B cell (primary cell): ENCODE data around the gene HTRA1. TPM values are rescaled to one million over a fixed set of nuclear protein-coding genes. Genes with fewer than 3 reads are reported as not detected.

Experiments used
- ATAC-seq: fragments of 200-7000 bp; cut with Tn5 transposase; one replicate; pipeline ENCODE4 v1.10.0; 2021; ENCODE audit warnings: low read depth, mild to moderate bottlenecking, moderate number of reproducible peaks, moderate library complexity
- CTCF ChIA-PET: fragments of 350-600 bp; sonication (Branson Sonifier 250); formaldehyde crosslinking; loops from one replicate; lab custom pipeline; 2021; ENCODE audit warnings: antibody characterized with exemption, inconsistent platforms; lab: Charles Lee
- POLR2A ChIA-PET: fragments of 350-600 bp; sonication (Branson Sonifier 250); formaldehyde crosslinking; loops from one replicate; lab custom pipeline; 2021; ENCODE audit warnings: antibody characterized with exemption; lab: Charles Lee
- DNase-seq: peaks from one replicate; pipeline ENCODE4 v3.0.0; 2013
- H2AFZ ChIP-seq: 2 replicates; pipeline ENCODE4 v1.6.1; 2012; ENCODE audit warnings: mild to moderate bottlenecking, low read depth, low read length; ENCODE audit not compliant: insufficient read depth, poor library complexity, severe bottlenecking
- H3K27ac ChIP-seq, 2 donors: 1 replicate in 1 of 2; 2 replicates in 1 of 2; pipeline ENCODE4 v1.5.1; 2012 to 2013; ENCODE audit warnings: low read length in 2 of 2, mild to moderate bottlenecking in 2 of 2, moderate library complexity in 1 of 2
- H3K27me3 ChIP-seq, 4 experiments: fragments of 200-600 bp in 1 of 4; sonication (generic) in 1 of 4; replicated peaks in 1 of 4; 1 replicate in 2 of 4; 2 replicates in 2 of 4; pipeline versions ENCODE4 v1.6.1 to v1.7.0; 2013 to 2016; ENCODE audit warnings: low read length in 3 of 4, mild to moderate bottlenecking in 2 of 4, mixed read lengths in 1 of 4, moderate library complexity in 1 of 4; ENCODE audit not compliant: insufficient read depth in 4 of 4, control insufficient read depth in 3 of 4; ENCODE audit errors: control extremely low read depth in 1 of 4
- H3K36me3 ChIP-seq, 2 experiments: replicated peaks in 1 of 2; 1 replicate in 1 of 2; 2 replicates in 1 of 2; pipeline versions ENCODE4 v1.6.1 to v1.7.1; 2013; ENCODE audit warnings: low read length in 1 of 2; ENCODE audit not compliant: insufficient read depth in 2 of 2, control insufficient read depth in 1 of 2; ENCODE audit errors: control extremely low read depth in 1 of 2, extremely low read depth in 1 of 2
- H3K4me1 ChIP-seq, 2 donors: fragments of 200-600 bp in 1 of 2; sonication (generic) in 1 of 2; 1 replicate in 1 of 2; 2 replicates in 1 of 2; pipeline versions ENCODE4 v1.5.1 to v1.6.1; 2013 to 2017; ENCODE audit warnings: low read length in 2 of 2; ENCODE audit not compliant: control insufficient read depth in 2 of 2, insufficient read depth in 2 of 2
- H3K4me2 ChIP-seq: replicated peaks from 2 replicates; pipeline ENCODE3; 2012; ENCODE audit warnings: mild to moderate bottlenecking, low read depth, low read length; ENCODE audit not compliant: poor library complexity, severe bottlenecking
- H3K4me3 ChIP-seq, 5 experiments: fragments of 200-600 bp in 1 of 5; sonication (generic) in 1 of 5; 1 replicate in 3 of 5; 2 replicates in 2 of 5; pipeline versions ENCODE4 v1.5.1 to v1.7.0; 2011 to 2016; ENCODE audit warnings: low read length in 4 of 5, mild to moderate bottlenecking in 4 of 5, low read depth in 2 of 5, control low read depth in 1 of 5, moderate library complexity in 1 of 5; ENCODE audit not compliant: insufficient read depth in 1 of 5; ENCODE audit errors: control extremely low read depth in 1 of 5, extremely low read depth in 1 of 5
- H3K79me2 ChIP-seq: fragments of 200-600 bp; sonication (generic); one replicate; pipeline ENCODE4 v1.6.0; 2016; ENCODE audit warnings: low read length; ENCODE audit not compliant: control insufficient read depth, insufficient read depth
- H3K9ac ChIP-seq: fragments of 200-600 bp; sonication (generic); 2 replicates; pipeline ENCODE4 v1.6.1; 2017; ENCODE audit warnings: mild to moderate bottlenecking, low read length, moderate library complexity
- H3K9me3 ChIP-seq, 3 donors: one replicate each; pipeline versions ENCODE4 v1.6.1 to v1.7.1; 2013; ENCODE audit warnings: low read length in 2 of 3; ENCODE audit not compliant: control insufficient read depth in 2 of 3, insufficient read depth in 1 of 3; ENCODE audit errors: control extremely low read depth in 1 of 3
- H4K20me1 ChIP-seq: 2 replicates; pipeline ENCODE4 v1.6.0; 2012; ENCODE audit warnings: mild to moderate bottlenecking, low read length; ENCODE audit not compliant: insufficient read depth, control insufficient read depth, poor library complexity, severe bottlenecking
- H3K27ac Mint-ChIP-seq: one replicate; pipeline ENCODE4 v1.8.0; 2021; ENCODE audit warnings: mixed read lengths
- H3K27me3 Mint-ChIP-seq: one replicate; pipeline ENCODE4 v1.8.0; 2021; ENCODE audit warnings: mixed read lengths
- H3K4me1 Mint-ChIP-seq: one replicate; pipeline ENCODE4 v1.8.0; 2021; ENCODE audit warnings: mixed read lengths
- H3K4me3 Mint-ChIP-seq: one replicate; pipeline ENCODE4 v1.8.0; 2021; ENCODE audit warnings: mixed read lengths
- H3K9me3 Mint-ChIP-seq: one replicate; pipeline ENCODE4 v1.8.0; 2022; ENCODE audit warnings: mixed read lengths; ENCODE audit not compliant: insufficient read depth
- EZH2 ChIP-seq: IDR thresholded peaks from 2 replicates; pipeline ENCODE4 v1.6.1; 2012; ENCODE audit warnings: borderline replicate concordance, low read depth, mild to moderate bottlenecking, moderate library complexity, low read length; ENCODE audit not compliant: insufficient read depth, poor library complexity, severe bottlenecking
- WGBS: methylation state at CpG from one replicate; pipeline ENCODE4 v1.1.5; 2013; ENCODE audit warnings: missing lambda C conversion rate; ENCODE audit not compliant: insufficient coverage; 5-methylcytosine and 5-hydroxymethylcytosine counted together
- intact Hi-C: fragments of 100-400 bp; cut with micrococcal nuclease; formaldehyde crosslinking; loops from one replicate; pipeline ENCODE4 v1.10.0; 2022
- polyA plus RNA-seq: library from polyadenylated mRNA; depleted of rRNA; stranded (reverse); fragments of >200 nt; gene quantifications from 2 replicates; pipeline ENCODE4 v1.2.3, GENCODE V29; 2012
- total RNA-seq, 2 donors: library from RNA; stranded (reverse); fragments of 120-200 nt in 1 of 2; gene quantifications; 1 replicate in 1 of 2; 2 replicates in 1 of 2; pipeline versions ENCODE4 v1.2.3 to v1.2.4, GENCODE V29; 2013 to 2022
- TF ChIP-seq, protein P1 (sequence below): fragments of 200-600 bp; IDR thresholded peaks from one replicate; pipeline ENCODE4 v1.8.0; 2022; ENCODE audit warnings: antibody characterized with exemption, mild to moderate bottlenecking

HTRA1 gene
- total and polyA plus RNA-seq, 2 donors (not counting 1 experiment from before 2014, with no cell fraction given): not detected

DNA sequence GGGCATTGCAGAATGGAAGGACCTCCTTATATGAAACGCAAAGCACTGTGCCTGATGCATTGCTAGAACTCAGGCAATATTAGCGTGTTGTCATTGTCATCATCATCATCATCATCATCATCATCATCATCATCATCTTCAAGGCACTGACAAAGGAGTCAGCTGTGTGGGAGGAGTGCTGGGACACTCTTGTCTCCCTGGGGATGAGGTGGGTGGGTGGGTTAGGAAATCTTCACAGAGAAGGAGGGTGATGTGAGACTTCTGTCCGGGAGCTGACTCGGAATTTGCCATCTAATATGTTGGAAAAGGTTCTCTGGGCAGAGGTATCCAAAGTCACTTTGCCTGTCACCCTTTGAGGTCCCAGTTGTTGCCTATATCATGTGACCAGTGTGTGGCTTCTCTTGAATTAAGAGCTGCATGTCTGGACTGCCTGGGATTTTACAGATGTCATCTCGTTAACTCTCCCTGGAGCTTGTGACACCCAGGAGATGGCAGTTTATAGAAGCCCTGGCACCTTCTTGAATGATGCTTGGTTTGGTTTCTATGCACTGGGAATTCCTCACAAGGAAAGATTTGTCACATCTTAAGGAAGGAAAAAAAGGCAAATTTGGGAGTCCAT is 7.1 kb downstream of the HTRA1 start:
- ATAC-seq (no peak), DNase-seq (no peak)
- no peaks in the 10 kb centered on the region for H3K9me3 Mint-ChIP-seq
- no peak overlapping the region for H3K27ac Mint-ChIP-seq
- no peak for TF ChIP-seq EZH2
- H3K9me3 ChIP-seq: no peaks in the 10 kb centered on the region
- 87% methylated on average over 3 of the region's 5 CpGs for WGBS
- no peaks in the 10 kb centered on the region for H3K4me1 ChIP-seq
- H4K20me1 ChIP-seq: no peaks in the 10 kb centered on the region
- POLR2A ChIA-PET: no interaction called here
- intact Hi-C loops: no loop called here
- no peak overlapping the region for H2AFZ ChIP-seq
- H3K4me1 Mint-ChIP-seq: peaks cover 4% of the 10 kb centered on the region
- H3K4me3 Mint-ChIP-seq: no peak overlapping the region
- peaks cover 43% of the 10 kb centered on the region for H3K27me3 Mint-ChIP-seq
- H3K4me3 ChIP-seq: no peak overlapping the region
- no peaks in the 10 kb centered on the region for H3K36me3 ChIP-seq
- H3K27me3 ChIP-seq: peaks cover 0 to 15% (median 0%) of the 10 kb centered on the region in 4 experiments
- H3K79me2 ChIP-seq: no peaks in the 10 kb centered on the region
- H3K4me2 ChIP-seq: no peak overlapping the region
- no peak overlapping the region for H3K9ac ChIP-seq
- H3K27ac ChIP-seq: no peak overlapping the region
- CTCF ChIA-PET: interaction anchor here (0.6 kb wide), 1 partner anchor 572 kb away, joined by 3 read pairs; no protein-coding TSS in a partner anchor

DNA sequence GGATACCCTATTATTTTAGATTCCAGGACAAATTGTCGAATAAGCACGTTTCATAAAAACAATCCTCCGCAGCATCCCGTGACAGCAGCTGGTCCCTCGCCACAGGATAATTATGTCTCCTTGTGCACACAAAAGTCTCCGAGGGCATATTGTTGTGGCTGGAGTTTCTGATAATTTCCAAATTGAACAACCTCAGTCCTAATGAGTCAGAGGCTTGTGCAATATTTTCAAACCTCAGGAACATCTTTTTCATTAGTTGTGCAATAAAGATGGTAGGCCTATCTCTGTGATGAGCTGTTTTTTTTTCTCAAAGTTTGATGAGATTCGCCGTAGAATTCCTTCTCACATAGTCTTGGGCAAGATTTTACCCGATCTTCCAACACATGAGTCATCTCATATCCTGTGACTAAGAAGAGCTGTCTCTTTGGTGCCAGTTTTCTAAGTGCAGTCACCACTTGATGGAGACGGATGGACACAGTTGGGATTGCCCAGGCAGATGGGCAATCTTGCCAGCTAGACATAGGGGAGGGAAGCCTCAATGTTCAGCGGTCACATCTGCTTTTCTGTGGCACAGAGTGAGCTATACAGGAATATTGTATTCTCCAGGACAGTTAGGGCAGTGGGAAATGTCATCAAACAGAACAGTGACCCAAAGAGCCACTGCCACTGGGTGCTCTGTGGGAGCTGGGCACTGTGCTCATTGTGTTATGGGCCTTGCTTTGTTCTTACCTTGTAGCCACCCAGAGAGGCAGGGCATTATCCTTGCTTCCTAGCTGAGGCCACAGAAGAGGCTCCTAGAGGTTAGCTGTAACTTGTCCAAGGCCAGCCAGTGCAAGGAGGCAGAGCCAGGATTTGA is 7.8 kb downstream of the HTRA1 start:
- ChIA-PET POLR2A (no interaction called here), CTCF (no interaction called here)
- no peak overlapping the region for H3K4me3 ChIP-seq
- no peaks in the 10 kb centered on the region for H3K9me3 ChIP-seq
- H3K79me2 ChIP-seq: no peaks in the 10 kb centered on the region
- no peaks in the 10 kb centered on the region for H3K9me3 Mint-ChIP-seq
- 90% methylated on average over 9 of the region's 11 CpGs for WGBS
- no peak for ATAC-seq
- no peaks in the 10 kb centered on the region for H3K36me3 ChIP-seq
- no peaks in the 10 kb centered on the region for H3K4me1 Mint-ChIP-seq
- peaks cover 36% of the 10 kb centered on the region for H3K27me3 Mint-ChIP-seq
- intact Hi-C loops: no loop called here
- H3K4me3 Mint-ChIP-seq: no peak overlapping the region
- no peak overlapping the region for H3K9ac ChIP-seq
- no peak overlapping the region for H3K4me2 ChIP-seq
- peaks cover 0 to 10% (median 1%) of the 10 kb centered on the region in 4 experiments for H3K27me3 ChIP-seq
- no peak for DNase-seq
- H4K20me1 ChIP-seq: no peaks in the 10 kb centered on the region
- no peak overlapping the region for H3K27ac ChIP-seq
- H3K27ac Mint-ChIP-seq: no peak overlapping the region
- H2AFZ ChIP-seq: no peak overlapping the region
- no peak for TF ChIP-seq EZH2
- TF ChIP-seq, protein P1, sequence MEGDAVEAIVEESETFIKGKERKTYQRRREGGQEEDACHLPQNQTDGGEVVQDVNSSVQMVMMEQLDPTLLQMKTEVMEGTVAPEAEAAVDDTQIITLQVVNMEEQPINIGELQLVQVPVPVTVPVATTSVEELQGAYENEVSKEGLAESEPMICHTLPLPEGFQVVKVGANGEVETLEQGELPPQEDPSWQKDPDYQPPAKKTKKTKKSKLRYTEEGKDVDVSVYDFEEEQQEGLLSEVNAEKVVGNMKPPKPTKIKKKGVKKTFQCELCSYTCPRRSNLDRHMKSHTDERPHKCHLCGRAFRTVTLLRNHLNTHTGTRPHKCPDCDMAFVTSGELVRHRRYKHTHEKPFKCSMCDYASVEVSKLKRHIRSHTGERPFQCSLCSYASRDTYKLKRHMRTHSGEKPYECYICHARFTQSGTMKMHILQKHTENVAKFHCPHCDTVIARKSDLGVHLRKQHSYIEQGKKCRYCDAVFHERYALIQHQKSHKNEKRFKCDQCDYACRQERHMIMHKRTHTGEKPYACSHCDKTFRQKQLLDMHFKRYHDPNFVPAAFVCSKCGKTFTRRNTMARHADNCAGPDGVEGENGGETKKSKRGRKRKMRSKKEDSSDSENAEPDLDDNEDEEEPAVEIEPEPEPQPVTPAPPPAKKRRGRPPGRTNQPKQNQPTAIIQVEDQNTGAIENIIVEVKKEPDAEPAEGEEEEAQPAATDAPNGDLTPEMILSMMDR: no peak
- H3K4me1 ChIP-seq: no peaks in the 10 kb centered on the region
